NCI-H1694 treated with DMSO at 0.1 percent for 48 hours (cell line): ENCODE data around the gene ANKRD44.

Experiments
- DNase-seq: peaks from one replicate; lab custom pipeline; 2025; lab: John Stamatoyannopoulos, UW

Gene ANKRD44

DNA sequence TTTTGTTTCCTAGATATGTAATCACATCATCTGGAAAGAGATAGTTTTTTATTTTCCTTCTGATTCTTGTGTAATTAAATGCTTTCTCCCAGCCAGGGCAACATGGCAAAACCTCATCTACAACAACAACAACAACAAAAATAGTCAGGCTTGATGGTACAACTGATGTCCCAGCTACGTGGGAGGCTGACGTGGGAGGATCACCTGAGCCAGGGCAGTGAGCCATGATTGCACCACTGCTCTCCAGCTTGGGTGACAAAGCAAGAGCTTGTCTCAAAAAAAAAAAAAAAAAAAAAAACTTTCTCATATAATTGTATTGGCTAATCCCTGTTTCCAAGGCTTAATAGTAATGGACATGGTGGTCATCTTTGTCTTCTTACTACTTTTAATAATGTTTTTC is 357.6 kb downstream of the ANKRD44 start:
- DNase-seq: no peak

GRCh38 chr2:196951973-196952372 is 358.6 kb downstream of the ANKRD44 start:
- DNase-seq: no peak

DNA sequence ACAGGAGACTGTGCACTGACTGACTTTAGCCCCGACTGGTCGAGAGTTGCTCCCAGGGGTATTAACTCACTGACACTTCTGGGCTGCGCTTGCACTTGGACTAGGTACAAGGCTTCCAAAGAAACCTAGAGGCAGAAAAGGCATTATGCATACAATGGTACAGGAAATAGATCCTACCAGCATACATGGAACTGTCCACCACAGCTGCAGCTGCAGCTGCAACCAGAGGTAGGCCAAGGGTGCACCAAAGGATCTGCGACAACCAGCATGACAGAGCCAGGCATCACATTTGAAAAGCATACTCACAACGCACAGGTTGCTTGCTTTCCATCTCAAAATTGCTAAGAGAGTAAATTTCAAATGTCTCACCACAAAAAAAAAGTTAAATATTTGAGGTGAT is 361.5 kb downstream of the ANKRD44 start:
- no peak for DNase-seq

GRCh38 chr2:196944570-196944969 is 366.0 kb downstream of the ANKRD44 start:
- DNase-seq: no peak

DNA sequence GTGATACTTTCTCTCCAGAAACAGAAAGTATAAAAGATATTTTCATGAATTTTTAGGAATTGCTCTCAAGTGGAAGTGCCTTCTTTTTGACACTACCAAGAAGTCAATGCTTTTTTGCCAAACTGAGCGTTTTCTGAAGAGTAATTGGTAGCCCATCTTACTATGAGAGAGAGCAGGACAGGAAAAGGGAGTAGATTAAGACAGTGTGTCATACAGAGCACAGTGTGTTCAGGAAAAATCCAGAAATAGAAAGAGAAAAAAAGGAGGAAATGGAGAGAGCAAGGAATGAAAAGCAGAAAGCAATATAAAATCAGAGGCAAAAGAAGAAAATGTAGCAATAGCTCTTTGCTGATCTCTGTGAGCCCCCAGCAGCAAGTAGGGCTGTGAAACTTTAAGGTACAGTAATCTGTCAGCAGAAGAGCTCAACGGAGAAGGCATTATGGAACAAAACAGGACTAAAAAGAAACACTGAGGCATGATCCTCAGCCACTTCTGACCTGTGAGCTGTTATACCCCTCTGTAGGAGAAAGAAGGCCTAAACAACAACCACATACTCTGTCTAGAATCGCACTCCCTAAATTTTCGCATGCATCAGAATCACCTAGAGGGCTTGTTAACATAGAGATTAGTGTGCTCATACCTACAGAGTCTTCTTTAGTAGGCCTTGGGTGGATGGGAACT is 369.0 kb downstream of the ANKRD44 start:
- no peak for DNase-seq

DNA sequence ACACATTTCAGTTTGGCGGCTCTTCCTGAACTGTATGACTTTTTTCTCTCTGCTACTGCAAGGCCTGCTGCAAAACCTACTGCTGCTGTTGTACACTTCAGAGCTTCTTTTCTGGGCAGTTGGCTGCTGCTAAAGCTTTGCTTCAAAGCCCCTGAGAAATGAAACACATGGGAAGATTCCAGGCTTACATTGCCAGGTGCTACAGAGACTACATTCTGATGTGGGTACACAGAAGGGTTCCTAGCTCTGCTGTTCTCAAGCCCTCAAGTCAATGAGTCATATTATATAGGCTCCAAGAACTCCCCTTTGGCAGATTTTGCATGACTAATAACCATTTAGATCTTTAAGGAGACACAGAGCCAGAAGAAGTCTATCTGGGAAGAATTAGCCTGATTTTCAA is 371.2 kb downstream of the ANKRD44 start:
- no peak for DNase-seq
